ENCODE results near the gene ART1. TPM values are rescaled to one million over a fixed set of nuclear protein-coding genes. Genes with fewer than 3 reads are reported as not detected.
A peak's percentile ranks its signal among the peaks of the same experiment; 100 is the strongest.

The ART1 gene
- total and polyA plus RNA-seq, 8 donors = not detected

DNA sequence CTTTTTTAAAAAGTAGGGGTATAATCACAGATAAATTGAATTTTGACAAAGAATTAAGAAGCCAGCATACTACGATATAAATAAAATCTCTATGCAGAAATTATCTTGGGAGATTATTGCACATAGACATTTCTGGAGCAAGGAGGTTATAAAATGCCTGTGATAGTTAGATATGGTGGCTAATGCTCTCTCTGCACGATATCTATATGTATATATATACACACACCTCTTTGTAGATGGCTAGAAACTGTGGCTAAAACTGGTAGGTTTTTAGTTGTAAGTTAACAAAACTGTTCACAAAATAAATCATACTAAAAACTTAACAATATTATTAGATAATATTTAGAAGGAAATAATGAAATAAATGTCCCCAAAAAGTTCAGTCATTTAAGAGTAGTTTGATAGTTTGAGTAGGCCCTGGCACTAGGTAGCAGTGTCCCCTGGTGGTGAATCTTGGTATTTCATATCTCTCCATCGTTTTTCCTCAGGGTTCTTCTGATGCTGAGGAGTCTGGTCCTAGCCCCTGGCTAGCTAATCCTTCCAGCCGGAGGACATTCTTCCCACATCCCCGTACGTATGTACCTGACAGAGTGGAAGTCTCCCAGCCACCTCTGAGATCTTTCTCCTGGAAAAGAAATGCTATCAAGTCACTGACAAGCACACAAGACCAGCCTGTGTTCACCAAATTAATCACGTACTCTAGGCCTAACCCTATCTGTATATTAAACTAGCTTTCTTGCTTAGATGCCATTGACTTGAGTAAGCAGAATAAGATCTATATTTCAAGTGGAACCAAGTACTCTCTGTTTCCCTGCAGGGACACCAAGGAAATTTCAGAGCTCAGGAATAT is 35.3 kb upstream of the ART1 start:
- Histone ChIP-seq H3K9me3 (no peaks in the 10 kb centered on the region), H3K4me1 (no peaks in the 10 kb centered on the region), H3K27ac (no peak overlapping the region), H3K36me3 (no peaks in the 10 kb centered on the region), H3K4me3 (no peak overlapping the region), H3K27me3 (no peaks in the 10 kb centered on the region)
- DNase-seq = peak in 1 of 6 donors; percentile 23
- ATAC-seq = peak in 3 of 4 donors; percentile 67 to 91 (median 80)
- TF ChIP-seq, protein P1, sequence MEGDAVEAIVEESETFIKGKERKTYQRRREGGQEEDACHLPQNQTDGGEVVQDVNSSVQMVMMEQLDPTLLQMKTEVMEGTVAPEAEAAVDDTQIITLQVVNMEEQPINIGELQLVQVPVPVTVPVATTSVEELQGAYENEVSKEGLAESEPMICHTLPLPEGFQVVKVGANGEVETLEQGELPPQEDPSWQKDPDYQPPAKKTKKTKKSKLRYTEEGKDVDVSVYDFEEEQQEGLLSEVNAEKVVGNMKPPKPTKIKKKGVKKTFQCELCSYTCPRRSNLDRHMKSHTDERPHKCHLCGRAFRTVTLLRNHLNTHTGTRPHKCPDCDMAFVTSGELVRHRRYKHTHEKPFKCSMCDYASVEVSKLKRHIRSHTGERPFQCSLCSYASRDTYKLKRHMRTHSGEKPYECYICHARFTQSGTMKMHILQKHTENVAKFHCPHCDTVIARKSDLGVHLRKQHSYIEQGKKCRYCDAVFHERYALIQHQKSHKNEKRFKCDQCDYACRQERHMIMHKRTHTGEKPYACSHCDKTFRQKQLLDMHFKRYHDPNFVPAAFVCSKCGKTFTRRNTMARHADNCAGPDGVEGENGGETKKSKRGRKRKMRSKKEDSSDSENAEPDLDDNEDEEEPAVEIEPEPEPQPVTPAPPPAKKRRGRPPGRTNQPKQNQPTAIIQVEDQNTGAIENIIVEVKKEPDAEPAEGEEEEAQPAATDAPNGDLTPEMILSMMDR (IDR thresholded peaks at IDR 0.05) = peak; percentile 65 to 87 (median 84)
- 45 to 47% methylated on average over 7 of the region's 7 CpGs for WGBS, 2 donors
- peak; percentile 9 for FAIRE-seq
- intact Hi-C loops (cut with DNase I) = no loop called here

DNA sequence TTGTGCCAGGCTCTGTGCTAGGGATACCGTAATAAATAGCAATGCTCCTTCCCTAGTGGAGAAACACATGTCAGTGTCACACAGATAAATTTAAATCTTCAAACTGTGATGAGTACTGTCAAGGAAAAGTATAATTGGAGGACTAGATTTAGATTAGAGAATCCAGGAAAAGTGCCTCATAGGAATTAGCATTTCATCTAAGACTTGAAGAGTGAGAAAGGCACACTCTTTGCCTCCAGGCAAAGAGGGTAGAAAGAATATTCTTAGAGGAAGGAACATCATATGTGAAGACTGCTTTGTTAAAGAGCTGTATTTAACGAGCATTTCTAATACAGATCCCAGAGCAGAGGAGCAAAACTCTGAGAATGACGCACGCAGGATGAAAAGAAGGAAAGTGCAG is 34.1 kb upstream of the ART1 start:
- H3K9me3 ChIP-seq = no peaks in the 10 kb centered on the region
- ATAC-seq (no peak), DNase-seq (no peak), FAIRE-seq (no peak)
- intact Hi-C loops (cut with DNase I) = no loop called here
- 83 to 86% methylated on average over 4 of the region's 4 CpGs for WGBS, 2 donors
- no peak overlapping the region for H3K4me3 ChIP-seq
- H3K27ac ChIP-seq = no peak overlapping the region
- no peaks in the 10 kb centered on the region for H3K36me3 ChIP-seq
- TF ChIP-seq, protein P1 (IDR thresholded peaks at IDR 0.05) = no peak
- H3K4me1 ChIP-seq = no peaks in the 10 kb centered on the region
- no peaks in the 10 kb centered on the region for H3K27me3 ChIP-seq

DNA sequence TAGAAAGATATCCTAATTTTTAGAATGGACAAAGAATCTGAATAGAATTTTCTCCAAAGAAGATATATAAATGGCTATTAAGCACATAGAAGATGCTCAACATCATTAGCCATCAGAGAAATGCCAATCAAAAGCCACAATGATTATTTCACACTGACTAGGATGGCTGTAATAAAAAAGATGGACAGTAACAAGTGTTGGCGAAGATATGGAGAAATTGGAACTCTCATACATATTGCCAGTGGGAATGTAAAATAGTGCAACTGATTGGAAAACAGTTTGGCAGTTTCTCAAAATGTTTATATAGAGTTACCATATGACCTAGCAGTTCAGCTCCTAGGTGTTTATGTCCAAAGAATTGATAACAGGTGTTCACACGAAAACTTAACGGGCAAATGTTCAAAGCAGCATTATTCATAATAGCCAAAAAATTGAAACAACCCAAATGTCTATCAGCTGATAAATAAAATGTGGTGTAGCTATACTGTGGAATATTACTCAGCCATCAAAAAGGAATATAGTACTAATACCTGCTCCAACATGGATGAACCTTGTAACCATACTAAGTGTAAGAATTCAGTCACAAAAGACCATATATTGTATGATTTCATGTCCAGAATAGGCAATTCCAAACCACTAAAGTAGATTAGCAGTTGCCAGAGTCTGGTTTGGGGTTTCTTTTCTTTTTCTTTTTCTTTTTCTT is 32.8 kb upstream of the ART1 start:
- DNase-seq = no peak
- no peaks in the 10 kb centered on the region for H3K27me3 ChIP-seq
- TF ChIP-seq, protein P1 (IDR thresholded peaks at IDR 0.05) = no peak
- no peaks in the 10 kb centered on the region for H3K4me1 ChIP-seq
- FAIRE-seq = no peak
- intact Hi-C loops (cut with DNase I) = no loop called here
- no peak for ATAC-seq
- H3K27ac ChIP-seq = no peak overlapping the region
- no peak overlapping the region for H3K4me3 ChIP-seq
- no peaks in the 10 kb centered on the region for H3K9me3 ChIP-seq
- no peaks in the 10 kb centered on the region for H3K36me3 ChIP-seq
- 62 to 75% methylated on average over 3 of the region's 3 CpGs for WGBS, 2 donors

DNA sequence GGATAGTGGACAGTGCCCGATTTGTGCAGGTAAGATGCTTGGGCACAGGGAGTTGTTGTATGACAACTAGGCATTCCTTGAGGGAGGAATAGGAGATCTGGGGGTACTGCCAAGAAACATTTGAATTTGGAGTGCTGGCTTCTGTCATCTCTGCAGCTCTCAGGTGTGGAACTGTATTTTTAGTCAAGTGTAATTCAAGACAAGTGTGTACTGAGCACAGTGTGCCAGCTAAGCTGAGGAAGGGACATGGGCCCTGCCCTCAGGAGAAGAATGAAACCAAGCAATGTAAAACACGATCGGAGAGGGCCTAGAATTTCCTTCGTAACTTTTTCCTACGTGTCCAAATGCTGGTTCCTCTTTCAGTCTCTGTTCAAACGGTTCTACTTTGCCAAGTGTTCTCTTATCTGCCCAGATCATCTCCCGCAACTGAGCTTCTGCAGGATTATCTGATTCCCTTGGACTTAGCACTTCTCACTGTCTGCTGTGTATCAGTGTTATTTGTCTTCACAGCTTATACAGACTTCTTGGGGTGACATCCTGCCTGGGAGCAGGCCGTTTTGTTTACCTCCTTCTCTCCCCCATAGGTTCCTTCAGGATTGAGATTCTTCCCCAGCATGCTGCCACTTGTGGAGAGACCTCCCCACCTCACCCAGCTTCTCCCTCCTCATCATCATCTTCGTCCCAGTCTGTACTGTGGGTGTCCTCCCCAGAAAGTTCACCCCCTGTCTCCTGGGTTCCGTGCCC is 30.8 kb upstream of the ART1 start:
- intact Hi-C loops (cut with DNase I) = no loop called here
- H3K9me3 ChIP-seq = no peaks in the 10 kb centered on the region
- no peak overlapping the region for H3K4me3 ChIP-seq
- TF ChIP-seq, protein P1 (IDR thresholded peaks at IDR 0.05) = no peak
- FAIRE-seq = no peak
- peak in 2 of 4 donors; percentile 18 to 24 for ATAC-seq
- no peaks in the 10 kb centered on the region for H3K4me1 ChIP-seq
- H3K27ac ChIP-seq = no peak overlapping the region
- H3K36me3 ChIP-seq = no peaks in the 10 kb centered on the region
- 70 to 73% methylated on average over 10 of the region's 10 CpGs for WGBS, 2 donors
- no peaks in the 10 kb centered on the region for H3K27me3 ChIP-seq
- DNase-seq = no peak
